ENCODE measurements around the gene ARFGAP1. TPM values are rescaled to one million over a fixed set of nuclear protein-coding genes. Genes with fewer than 3 reads are reported as not detected.
A peak's percentile ranks its signal among the peaks of the same experiment; 100 is the strongest.

The ARFGAP1 gene
- total and polyA plus RNA-seq, 2 of the 8 experiments (the other 6 are each of a cell fraction or from before 2014, with no cell fraction given): 93.7 to 100 TPM

GRCh38 chr20:63295846-63296245 lies 23.2 kb downstream of the ARFGAP1 start:
- POLR2A ChIA-PET (ENCODE audit: partially characterized antibody): interaction anchor here (1.0 to 2.8 kb wide), 6 partner anchors 14 to 73 kb away, joined by 3 to 10 read pairs (median 4); partner anchors contain the start of gene NKAIN4
- FAIRE-seq: no peak
- TF ChIP-seq MAX (IDR thresholded peaks at IDR 0.05) (0 out of 2 replicates have a peak, but pooled peaks have one; percentile 29), BACH1 (IDR thresholded peaks at IDR 0.05; ENCODE audit: low read length) (no peak), ATF3 (IDR thresholded peaks at IDR 0.05; ENCODE audit: insufficient read depth, low read depth, low read length) (no peak), NANOG (IDR thresholded peaks at IDR 0.05; ENCODE audit: insufficient read depth, low read depth, low read length, poor library complexity, severe bottlenecking) (no peak), PHF8 (conservative IDR thresholded peaks at IDR 0.05; ENCODE audit: low read depth, low read length) (no peak), RBBP5 (IDR thresholded peaks at IDR 0.05; ENCODE audit: borderline replicate concordance, low read depth, low read length) (no peak), RAD21 (IDR thresholded peaks at IDR 0.05 in 1 of 2, conservative IDR thresholded peaks at IDR 0.05 in 1 of 2; ENCODE audit: low read depth in 2 of 2, low read length in 2 of 2) (no peak), CTCF (IDR thresholded peaks at IDR 0.05; ENCODE audit: control extremely low read depth in 1 of 3, insufficient read depth in 1 of 3, low read depth in 1 of 3, low read length in 3 of 3) (no peak)

More at GRCh38 chr20:63295846-63296245, 23.2 kb downstream of the ARFGAP1 start:
- Histone ChIP-seq H4K5ac (ENCODE audit: insufficient read length, low read depth, low read length) (no peak overlapping the region), H2BK120ac (replicated peaks; ENCODE audit: low read depth, low read length) (no peak overlapping the region), H3K9me3 (ENCODE audit: insufficient read depth in 2 of 2, low read depth in 1 of 2, low read length in 1 of 2) (no peaks in the 10 kb centered on the region), H3K4me2 (ENCODE audit: insufficient read depth in 1 of 2, low read depth in 2 of 2, low read length in 2 of 2) (peak overlapping the region; percentile 49 to 57), H2AFZ (ENCODE audit: low read length) (no peak overlapping the region), H4K91ac (replicated peaks; ENCODE audit: insufficient read length, low read length) (peak overlapping the region; percentile 97), H2BK5ac (ENCODE audit: low read depth, low read length) (peak overlapping the region; percentile 66; the same call in 1 of the 2 replicates), H4K8ac (ENCODE audit: extremely low read depth, insufficient read depth, low read length) (peak overlapping the region; percentile 45), H3K14ac (ENCODE audit: insufficient read length) (no peak overlapping the region), H2BK12ac (ENCODE audit: low read depth, low read length) (peak overlapping the region; percentile 50; the same call in 1 of the 2 replicates), H3K18ac (ENCODE audit: extremely low read depth, low read length) (peak overlapping the region; percentile 71; the same call in 1 of the 2 replicates), H3K23me2 (ENCODE audit: low read depth, low read length) (peaks cover 3% of the 10 kb centered on the region; the same call in 1 of the 2 replicates), H3K79me2 (ENCODE audit: control insufficient read depth in 1 of 2, insufficient read depth in 2 of 2, low read length in 2 of 2) (no peaks in the 10 kb centered on the region), H3K27me3 (replicated peaks in 1 of 4; ENCODE audit: control insufficient read depth in 3 of 4, extremely low read depth in 1 of 4, insufficient read depth in 3 of 4, low read length in 3 of 4) (peaks cover 0 to 9% (median 4%) of the 10 kb centered on the region in 4 experiments; a peak in 3 of 7 replicates), H3K79me1 (ENCODE audit: low read depth, low read length) (no peaks in the 10 kb centered on the region; the same call in 1 of the 2 replicates), H2AK5ac (ENCODE audit: low read depth, low read length) (no peak overlapping the region), H3K4ac (replicated peaks; ENCODE audit: insufficient read length, low read depth, low read length) (peak overlapping the region; percentile 44), H3K56ac (replicated peaks; ENCODE audit: insufficient read length, low read depth, low read length) (no peak overlapping the region), H3K4me1 (replicated peaks in 1 of 4; ENCODE audit: control insufficient read depth in 3 of 4, insufficient read depth in 4 of 4, low read length in 3 of 4) (peaks cover 0 to 27% (median 23%) of the 10 kb centered on the region in 4 experiments; a peak in 6 of 7 replicates), H3K4me3 (ENCODE audit: extremely low read depth in 1 of 4, insufficient read depth in 2 of 4, low read depth in 3 of 4, low read length in 4 of 4) (peak overlapping the region in 2 of 4 experiments; percentile 23 to 39; a peak in 3 of 8 replicates), H3K36me3 (ENCODE audit: control insufficient read depth in 2 of 4, insufficient read depth in 4 of 4, low read length in 3 of 4) (no peaks in the 10 kb centered on the region), H2BK15ac (ENCODE audit: low read length) (0 out of 2 replicates have a peak overlapping the region, but pooled peaks have one; percentile 97), H3K9ac (replicated peaks in 1 of 4; ENCODE audit: extremely low read depth in 1 of 4, low read depth in 3 of 4, low read length in 3 of 4) (no peak overlapping the region), H3K23ac (ENCODE audit: insufficient read length) (no peak overlapping the region), H3K27ac (ENCODE audit: low read depth, low read length) (no peak overlapping the region), H4K20me1 (replicated peaks in 1 of 2; ENCODE audit: control insufficient read depth in 1 of 2, insufficient read depth in 2 of 2, low read length in 2 of 2) (peaks cover 0 to 2% of the 10 kb centered on the region in 2 experiments), H2BK20ac (ENCODE audit: low read length) (peak overlapping the region; percentile 97; the same call in 1 of the 2 replicates)
- 25% methylated on average over 20 of the region's 20 CpGs; no CpG with 5 or more reads in 1 of the 2 experiments for WGBS, 2 experiments (ENCODE audit: extremely low coverage in 1 of 2, insufficient coverage in 1 of 2, insufficient read length in 1 of 2, insufficient replicate concordance in 2 of 2, low coverage in 1 of 2, low lambda C conversion rate in 2 of 2, missing lambda C conversion rate in 1 of 2)
- CTCF ChIA-PET (ENCODE audit: partially characterized antibody): interaction anchor here (0.9 to 9.9 kb wide), 10 partner anchors 12 to 89 kb away, joined by 3 to 81 read pairs (median 8); no protein-coding TSS in a partner anchor
- peak in 1 of 2 experiments; percentile 72 for DNase-seq (ENCODE audit: low read depth in 1 of 2, low spot score in 2 of 2)
